ENCODE measurements around the gene ETV5. TPM values are rescaled to one million over a fixed set of nuclear protein-coding genes. Genes with fewer than 3 reads are reported as not detected.

ETV5 gene
- total and polyA plus RNA-seq, 9 of the 15 experiments (the other 6 are each of a cell fraction or from before 2014, with no cell fraction given) = 9.2 to 25.9 (median 15.9) TPM

DNA sequence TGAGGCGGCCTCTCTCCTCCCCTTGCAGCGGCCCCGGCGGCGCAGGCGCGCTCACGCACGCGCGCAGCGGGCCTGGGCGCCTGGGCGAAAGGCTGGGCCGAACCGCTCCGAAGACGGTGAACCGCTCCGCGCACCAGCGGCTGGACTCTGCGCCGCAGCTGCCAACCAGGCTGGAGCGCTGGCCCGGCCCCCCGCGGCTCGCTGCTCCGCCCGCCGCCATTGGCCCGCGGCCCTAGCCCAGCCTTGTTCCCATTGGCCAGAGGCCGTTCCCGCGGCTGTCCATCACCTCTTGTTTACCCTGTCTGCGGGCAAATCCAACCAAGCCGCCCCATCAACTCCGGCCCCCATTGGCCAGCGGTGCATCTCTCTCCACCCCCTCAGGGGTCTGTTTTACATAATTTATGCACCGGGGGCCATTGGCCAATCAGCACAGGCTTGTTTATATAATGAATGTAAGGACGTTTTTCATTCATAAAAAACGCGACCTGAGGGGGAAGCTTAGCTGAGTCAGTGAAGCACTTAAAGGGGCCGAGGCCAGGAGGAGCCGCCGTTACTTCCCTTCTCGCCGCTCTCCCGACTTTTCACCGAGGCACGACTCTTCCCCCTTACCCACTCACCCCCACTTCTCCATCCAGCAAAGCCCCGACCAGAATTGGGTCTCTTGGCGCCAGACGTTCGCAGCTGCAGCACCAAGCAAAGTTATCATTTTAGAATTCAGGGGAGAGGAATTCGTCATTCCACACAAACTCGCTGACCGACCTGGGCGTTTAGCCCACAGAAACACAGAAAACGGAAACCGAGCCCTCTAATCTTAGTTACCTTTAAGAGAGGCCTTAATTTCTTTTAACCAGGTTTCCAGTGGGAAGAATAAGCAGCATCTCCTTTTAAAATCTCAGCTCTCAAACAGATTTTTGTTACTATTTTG lies at the start of gene ETV5 (continued):
- TF ChIP-seq, protein P1, sequence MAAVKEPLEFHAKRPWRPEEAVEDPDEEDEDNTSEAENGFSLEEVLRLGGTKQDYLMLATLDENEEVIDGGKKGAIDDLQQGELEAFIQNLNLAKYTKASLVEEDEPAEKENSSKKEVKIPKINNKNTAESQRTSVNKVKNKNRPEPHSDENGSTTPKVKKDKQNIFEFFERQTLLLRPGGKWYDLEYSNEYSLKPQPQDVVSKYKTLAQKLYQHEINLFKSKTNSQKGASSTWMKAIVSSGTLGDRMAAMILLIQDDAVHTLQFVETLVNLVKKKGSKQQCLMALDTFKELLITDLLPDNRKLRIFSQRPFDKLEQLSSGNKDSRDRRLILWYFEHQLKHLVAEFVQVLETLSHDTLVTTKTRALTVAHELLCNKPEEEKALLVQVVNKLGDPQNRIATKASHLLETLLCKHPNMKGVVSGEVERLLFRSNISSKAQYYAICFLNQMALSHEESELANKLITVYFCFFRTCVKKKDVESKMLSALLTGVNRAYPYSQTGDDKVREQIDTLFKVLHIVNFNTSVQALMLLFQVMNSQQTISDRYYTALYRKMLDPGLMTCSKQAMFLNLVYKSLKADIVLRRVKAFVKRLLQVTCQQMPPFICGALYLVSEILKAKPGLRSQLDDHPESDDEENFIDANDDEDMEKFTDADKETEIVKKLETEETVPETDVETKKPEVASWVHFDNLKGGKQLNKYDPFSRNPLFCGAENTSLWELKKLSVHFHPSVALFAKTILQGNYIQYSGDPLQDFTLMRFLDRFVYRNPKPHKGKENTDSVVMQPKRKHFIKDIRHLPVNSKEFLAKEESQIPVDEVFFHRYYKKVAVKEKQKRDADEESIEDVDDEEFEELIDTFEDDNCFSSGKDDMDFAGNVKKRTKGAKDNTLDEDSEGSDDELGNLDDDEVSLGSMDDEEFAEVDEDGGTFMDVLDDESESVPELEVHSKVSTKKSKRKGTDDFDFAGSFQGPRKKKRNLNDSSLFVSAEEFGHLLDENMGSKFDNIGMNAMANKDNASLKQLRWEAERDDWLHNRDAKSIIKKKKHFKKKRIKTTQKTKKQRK (IDR thresholded peaks at IDR 0.05; ENCODE audit: borderline replicate concordance, low read depth, low read length) = no peak; the same call in 1 of the 2 replicates
- TF ChIP-seq HDAC2 (IDR thresholded peaks at IDR 0.05) (peak; percentile 72; the same call in 1 of the 2 replicates), SMAD1 (IDR thresholded peaks at IDR 0.05; ENCODE audit: low read depth, low read length, partially characterized antibody) (peak; percentile 57), ATF7 (IDR thresholded peaks at IDR 0.05) (peak; percentile 79), HOMEZ (CRISPR knock-in tag; IDR thresholded peaks at IDR 0.05) (no peak), KLF16 (IDR thresholded peaks at IDR 0.05) (no peak), EWSR1 (IDR thresholded peaks at IDR 0.05; ENCODE audit: borderline replicate concordance, low read depth, partially characterized antibody) (no peak), E2F8 (IDR thresholded peaks at IDR 0.05; ENCODE audit: low read depth, partially characterized antibody) (no peak), MITF (IDR thresholded peaks at IDR 0.05) (no peak), ZNF384 (IDR thresholded peaks at IDR 0.05; ENCODE audit: low read depth, low read length) (peak; percentile 77), LEF1 (IDR thresholded peaks at IDR 0.05) (no peak), ZNF124 (CRISPR knock-in tag; IDR thresholded peaks at IDR 0.05) (no peak), ZNF830 (CRISPR knock-in tag; IDR thresholded peaks at IDR 0.05) (no peak)
- TF ChIP-seq, protein P2, sequence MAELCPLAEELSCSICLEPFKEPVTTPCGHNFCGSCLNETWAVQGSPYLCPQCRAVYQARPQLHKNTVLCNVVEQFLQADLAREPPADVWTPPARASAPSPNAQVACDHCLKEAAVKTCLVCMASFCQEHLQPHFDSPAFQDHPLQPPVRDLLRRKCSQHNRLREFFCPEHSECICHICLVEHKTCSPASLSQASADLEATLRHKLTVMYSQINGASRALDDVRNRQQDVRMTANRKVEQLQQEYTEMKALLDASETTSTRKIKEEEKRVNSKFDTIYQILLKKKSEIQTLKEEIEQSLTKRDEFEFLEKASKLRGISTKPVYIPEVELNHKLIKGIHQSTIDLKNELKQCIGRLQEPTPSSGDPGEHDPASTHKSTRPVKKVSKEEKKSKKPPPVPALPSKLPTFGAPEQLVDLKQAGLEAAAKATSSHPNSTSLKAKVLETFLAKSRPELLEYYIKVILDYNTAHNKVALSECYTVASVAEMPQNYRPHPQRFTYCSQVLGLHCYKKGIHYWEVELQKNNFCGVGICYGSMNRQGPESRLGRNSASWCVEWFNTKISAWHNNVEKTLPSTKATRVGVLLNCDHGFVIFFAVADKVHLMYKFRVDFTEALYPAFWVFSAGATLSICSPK (IDR thresholded peaks at IDR 0.05; ENCODE audit: borderline replicate concordance) = no peak

Data from K562 (cell line).